Adrenal gland (tissue), 5 donors: Measurements from ENCODE around the gene GNPTG.

ENCODE experiments used
- CTCF ChIP-seq, 6 experiments: fragments of 450-650 bp in 4 of 6; fragments of 200-600 bp in 2 of 6; sonication (generic) in 1 of 6; IDR thresholded peaks; 1 replicate in 5 of 6; 2 replicates in 1 of 6; pipeline versions ENCODE4 v1.5.1 to v1.8.0; 2016 to 2021; ENCODE audit warnings: antibody characterized with exemption in 6 of 6, mild to moderate bottlenecking in 2 of 6, moderate library complexity in 1 of 6
- POLR2A ChIP-seq, 2 donors: fragments of 450-650 bp; IDR thresholded peaks; one replicate each; pipeline ENCODE4 v1.6.1; 2017; ENCODE audit warnings: antibody characterized with exemption in 2 of 2, mild to moderate bottlenecking in 2 of 2, moderate library complexity in 1 of 2
- donor health status: DM: no; HTN: no; CAD: no.

- no peak for TF ChIP-seq CTCF (IDR thresholded peaks at IDR 0.05)
- TF ChIP-seq POLR2A (IDR thresholded peaks at IDR 0.05): no peak
Measured at GRCh38 chr16:1342526-1343427, 9.0 kb upstream of the GNPTG start.
